Ovary (tissue), 9 donors: ENCODE results near the gene RORC. TPM values are rescaled to one million over a fixed set of nuclear protein-coding genes. Genes with fewer than 3 reads are reported as not detected.

Experiments used
- DNase-seq, 5 donors: peaks; one replicate each; pipeline ENCODE4 v3.0.0-alpha.2; 2019 to 2020
- H3K27ac ChIP-seq, 2 donors: fragments of 200-600 bp; one replicate each; pipeline versions ENCODE4 v1.5.1 to v1.8.0; 2019 to 2022
- H3K27me3 ChIP-seq: fragments of 200-600 bp; one replicate; pipeline ENCODE4 v1.8.0; 2022
- H3K36me3 ChIP-seq: fragments of 200-600 bp; sonication (generic); one replicate; pipeline ENCODE4 v1.5.1; 2019
- H3K4me1 ChIP-seq: one replicate; pipeline ENCODE4 v1.8.1; 2013; ENCODE audit warnings: mild to moderate bottlenecking, moderate library complexity; ENCODE audit not compliant: insufficient read depth
- H3K4me3 ChIP-seq: fragments of 200-600 bp; sonication (generic); one replicate; pipeline ENCODE4 v1.5.1; 2017
- H3K9me3 ChIP-seq, 2 donors: fragments of 200-600 bp in 1 of 2; sonication (generic) in 1 of 2; one replicate each; pipeline versions ENCODE4 v1.5.1 to v1.8.1; 2013 to 2019; ENCODE audit warnings: mild to moderate bottlenecking in 1 of 2, moderate library complexity in 1 of 2
- EP300 ChIP-seq: sonication (generic); formaldehyde crosslinking; IDR thresholded peaks from one replicate; pipeline ENCODE4 v1.6.1; 2017; ENCODE audit warnings: antibody characterized with exemption
- POLR2A ChIP-seq: fragments of 450-650 bp; IDR thresholded peaks from one replicate; pipeline ENCODE4 v1.6.1; 2017; ENCODE audit warnings: antibody characterized with exemption, mild to moderate bottlenecking, moderate library complexity
- WGBS, 3 donors: extraction: QIAGEN DNeasy Blood & Tissue Kit in 1 of 3; methylation state at CpG; one replicate each; pipeline versions ENCODE4 v1.1.5 to v1.1.7; 2013 to 2017; 5-methylcytosine and 5-hydroxymethylcytosine counted together
- intact Hi-C, 4 donors: fragments of 100-400 bp; cut with DNase I; formaldehyde crosslinking; loops; one replicate each; pipeline versions ENCODE4 v1.11.0 to v1.15.1; 2022 to 2023
- polyA plus RNA-seq, 2 donors: library from polyadenylated mRNA; stranded (reverse); fragments of 200-250 nt in 1 of 2; fragments of 350-450 nt in 1 of 2; fragmentation: Illumina TruSeq in 1 of 2; extraction: RNeasy Lipid Tissue Mini Kit (QIAGEN cat#74804) in 1 of 2; gene quantifications; one replicate each; pipeline ENCODE4 v1.2.3, GENCODE V29; 2013 to 2014
- total RNA-seq, 7 donors: library from RNA; depleted of rRNA in 2 of 7; stranded (reverse); fragments of >200 nt in 2 of 7; fragmentation: NEBNext Ultra II Directional in 3 of 7; extraction: Animal tissue kit (Norgen Biotek cat#: 25700) in 3 of 7; gene quantifications; one replicate each; pipeline versions ENCODE4 v1.1.0 to v1.2.4, GENCODE V29; 2016 to 2023
- TF ChIP-seq, protein P1 (sequence below), 3 donors: fragments of 450-650 bp in 2 of 3; fragments of 200-600 bp in 1 of 3; IDR thresholded peaks; one replicate each; pipeline versions ENCODE4 v1.5.1 to v1.8.0; 2016 to 2022; ENCODE audit warnings: antibody characterized with exemption in 3 of 3, mild to moderate bottlenecking in 1 of 3
- donor health status: DM: no; HTN: no; CAD: no; lungs with moderate emphysema.
- donor health status: DM: no; HTN: no; CAD: no.
- donor health status: Bipolar disorder and iron deficiency.
- donor health status: DM: yes; HTN: yes; CAD: no.
- donor health status: DM: no; HTN: no; CAD: no.
- donor health status: DM: yes; HTN: yes; CAD: no.

Gene RORC
- total and polyA plus RNA-seq, 9 donors: 0.18 to 22.3 (median 0.65) TPM

GRCh38 chr1:151837884-151838221, 6.3 kb upstream of the RORC start:
- H3K4me1 ChIP-seq: no peaks in the 10 kb centered on the region
- peak overlapping the region; percentile 13 for H3K4me3 ChIP-seq
- no peaks in the 10 kb centered on the region for H3K36me3 ChIP-seq
- no peaks in the 10 kb centered on the region for H3K27me3 ChIP-seq
- 14 to 22% (median 16%) methylated on average over 20 to 26 of the region's 26 CpGs for WGBS, 3 donors
- intact Hi-C loops: no loop called here
- TF ChIP-seq, protein P1, sequence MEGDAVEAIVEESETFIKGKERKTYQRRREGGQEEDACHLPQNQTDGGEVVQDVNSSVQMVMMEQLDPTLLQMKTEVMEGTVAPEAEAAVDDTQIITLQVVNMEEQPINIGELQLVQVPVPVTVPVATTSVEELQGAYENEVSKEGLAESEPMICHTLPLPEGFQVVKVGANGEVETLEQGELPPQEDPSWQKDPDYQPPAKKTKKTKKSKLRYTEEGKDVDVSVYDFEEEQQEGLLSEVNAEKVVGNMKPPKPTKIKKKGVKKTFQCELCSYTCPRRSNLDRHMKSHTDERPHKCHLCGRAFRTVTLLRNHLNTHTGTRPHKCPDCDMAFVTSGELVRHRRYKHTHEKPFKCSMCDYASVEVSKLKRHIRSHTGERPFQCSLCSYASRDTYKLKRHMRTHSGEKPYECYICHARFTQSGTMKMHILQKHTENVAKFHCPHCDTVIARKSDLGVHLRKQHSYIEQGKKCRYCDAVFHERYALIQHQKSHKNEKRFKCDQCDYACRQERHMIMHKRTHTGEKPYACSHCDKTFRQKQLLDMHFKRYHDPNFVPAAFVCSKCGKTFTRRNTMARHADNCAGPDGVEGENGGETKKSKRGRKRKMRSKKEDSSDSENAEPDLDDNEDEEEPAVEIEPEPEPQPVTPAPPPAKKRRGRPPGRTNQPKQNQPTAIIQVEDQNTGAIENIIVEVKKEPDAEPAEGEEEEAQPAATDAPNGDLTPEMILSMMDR (IDR thresholded peaks at IDR 0.05): no peak
- TF ChIP-seq EP300 (no peak), POLR2A (no peak)
- H3K27ac ChIP-seq: no peak overlapping the region
- DNase-seq: no peak
- H3K9me3 ChIP-seq: no peaks in the 10 kb centered on the region

- no peak for DNase-seq
- no peak for TF ChIP-seq EP300
- no peak for TF ChIP-seq POLR2A
- TF ChIP-seq, protein P1 (IDR thresholded peaks at IDR 0.05): no peak
- Histone ChIP-seq H3K4me1 (no peaks in the 10 kb centered on the region), H3K27me3 (no peaks in the 10 kb centered on the region), H3K36me3 (no peaks in the 10 kb centered on the region), H3K9me3 (no peaks in the 10 kb centered on the region), H3K4me3 (no peak overlapping the region), H3K27ac (no peak overlapping the region)
- intact Hi-C loops: no loop called here
- 78 to 88% (median 86%) methylated on average over 3 of the region's 3 CpGs for WGBS, 3 donors
Measured at GRCh38 chr1:151837197-151837596, 5.6 kb upstream of the RORC start.

DNA sequence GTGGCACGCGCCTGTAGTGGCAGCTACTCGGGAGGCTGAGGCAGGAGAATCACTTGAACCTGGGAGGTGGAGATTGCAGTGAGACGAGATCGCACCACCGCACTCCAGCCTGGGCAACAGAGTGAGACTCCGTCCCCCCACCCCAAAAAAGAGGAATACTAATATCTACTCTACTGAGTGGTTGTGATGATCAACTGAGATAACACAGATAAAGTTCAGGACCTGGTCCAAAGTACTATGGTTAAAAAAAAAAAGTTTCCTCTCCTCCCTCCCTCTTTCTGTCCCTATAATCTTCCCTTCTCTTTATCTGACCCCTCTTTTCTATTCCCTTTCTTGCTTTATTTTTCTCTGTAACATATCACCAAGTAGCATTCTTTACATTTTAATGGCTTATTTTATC, 4.0 kb upstream of the RORC start:
- no peak overlapping the region for H3K4me3 ChIP-seq
- no peaks in the 10 kb centered on the region for H3K9me3 ChIP-seq
- 92 to 94% (median 92%) methylated on average over 7 of the region's 7 CpGs for WGBS, 3 donors
- H3K27me3 ChIP-seq: no peaks in the 10 kb centered on the region
- intact Hi-C loops: no loop called here
- DNase-seq: no peak
- H3K27ac ChIP-seq: no peak overlapping the region
- H3K36me3 ChIP-seq: no peaks in the 10 kb centered on the region
- TF ChIP-seq POLR2A (no peak), EP300 (no peak)
- TF ChIP-seq, protein P1 (IDR thresholded peaks at IDR 0.05): no peak
- no peaks in the 10 kb centered on the region for H3K4me1 ChIP-seq

- DNase-seq: no peak
- Histone ChIP-seq H3K9me3 (no peaks in the 10 kb centered on the region), H3K4me1 (no peaks in the 10 kb centered on the region), H3K27ac (no peak overlapping the region), H3K4me3 (no peak overlapping the region), H3K36me3 (no peaks in the 10 kb centered on the region), H3K27me3 (no peaks in the 10 kb centered on the region)
- whole genome bisulfite sequencing, 3 donors: 71 to 76% (median 75%) methylated on average over 3 of the region's 3 CpGs
- intact Hi-C loops: no loop called here
- no peak for TF ChIP-seq POLR2A
- no peak for TF ChIP-seq EP300
- TF ChIP-seq, protein P1 (IDR thresholded peaks at IDR 0.05): no peak
Measured at GRCh38 chr1:151834239-151834638, 2.6 kb upstream of the RORC start.
